Natural killer cell treated with Interleukin-12 subunit alpha and Interleukin-12 subunit beta and Interleukin-15 and Interleukin-18, amount 100 ng/mL, for 72 hours (primary cell): ENCODE measurements around the gene NOC4L. TPM values are rescaled to one million over a fixed set of nuclear protein-coding genes. Genes with fewer than 3 reads are reported as not detected.
A peak's percentile ranks its signal among the peaks of the same experiment; 100 is the strongest.
"Not testable (repeated sequence)": the region's sequence is repeated elsewhere in the genome, so short reads cannot be mapped to it uniquely, and the experiment has no call there.

ENCODE experiments used
- ATAC-seq, 2 donors: fragments of 150-1000 bp; cut with Tn5 transposase in 1 of 2; sonication (Bioruptor Pico), chemical (Tn5 transposase) in 1 of 2; 2 replicates each; pipeline ENCODE4 v1.10.0; 2021
- DNase-seq: peaks from one replicate; pipeline ENCODE4 v3.0.0; 2022; ENCODE audit warnings: low spot score
- H3K27ac Mint-ChIP-seq, 2 donors: 1 replicate in 1 of 2; 2 replicates in 1 of 2; pipeline ENCODE4 v1.8.0; 2022; ENCODE audit warnings: mixed read lengths in 2 of 2, mild to moderate bottlenecking in 1 of 2, moderate library complexity in 1 of 2
- H3K27me3 Mint-ChIP-seq, 2 donors: 1 replicate in 1 of 2; 2 replicates in 1 of 2; pipeline ENCODE4 v1.8.0; 2022; ENCODE audit warnings: mixed read lengths in 2 of 2
- H3K36me3 Mint-ChIP-seq: one replicate; pipeline ENCODE4 v1.8.0; 2022; ENCODE audit warnings: mixed read lengths
- H3K4me1 Mint-ChIP-seq, 2 donors: 1 replicate in 1 of 2; 2 replicates in 1 of 2; pipeline ENCODE4 v1.8.0; 2022; ENCODE audit warnings: low read depth in 2 of 2, mixed read lengths in 2 of 2, mild to moderate bottlenecking in 1 of 2
- H3K4me3 Mint-ChIP-seq: one replicate; pipeline ENCODE4 v1.8.0; 2022; ENCODE audit warnings: mixed read lengths
- H3K9me3 Mint-ChIP-seq: 2 replicates; pipeline ENCODE4 v1.8.0; 2022; ENCODE audit warnings: mixed read lengths
- total RNA-seq, 2 donors: library from RNA; stranded (reverse); gene quantifications; one replicate each; pipeline ENCODE4 v1.2.3, GENCODE V29; 2022

Gene NOC4L
- 10 to 100 TPM; 28.0 to 48.2 TPM for total RNA-seq

- ATAC-seq (peak; percentile 94 to 97), DNase-seq (peak; percentile 96)
- Mint-ChIP-seq H3K4me1 (peaks cover 24% of the 10 kb centered on the region in 2 donors), H3K9me3 (no peaks in the 10 kb centered on the region), H3K4me3 (peak within 1 kb of the TSS; percentile 93), H3K36me3 (no peaks in the 10 kb centered on the region), H3K27me3 (no peaks in the 10 kb centered on the region), H3K27ac (peak within 1 kb of the TSS; percentile 77 to 93)
Observed at GRCh38 chr12:132144115-132144809, at the start of gene NOC4L, which contains the start of gene DDX51. TSS of gene NOC4L (plus strand) at chr12:132144457. CDS start at chr12:132144489, 32 bp downstream. TSS of gene DDX51 (minus strand) at chr12:132144319. CDS start at chr12:132144296, 23 bp downstream.

- H3K27ac Mint-ChIP-seq = peak overlapping the region in 1 of 2 donors; percentile 18
- no peak for ATAC-seq
- H3K9me3 Mint-ChIP-seq = no peaks in the 10 kb centered on the region
- H3K27me3 Mint-ChIP-seq = no peaks in the 10 kb centered on the region
- peaks cover 19% of the 10 kb centered on the region for H3K36me3 Mint-ChIP-seq
- H3K4me3 Mint-ChIP-seq = no peak overlapping the region
- DNase-seq = no peak
- peaks cover 7 to 12% of the 10 kb centered on the region in 2 donors for H3K4me1 Mint-ChIP-seq
Observed at GRCh38 chr12:132095520-132096409, 48.5 kb upstream of the NOC4L start.

- Mint-ChIP-seq H3K4me3 (no peak overlapping the region), H3K27ac (no peak overlapping the region), H3K27me3 (no peaks in the 10 kb centered on the region)
Observed at GRCh38 chr12:132099739-132100138, 44.5 kb upstream of the NOC4L start.

GRCh38 chr12:132100306-132101065 is 43.8 kb upstream of the NOC4L start:
- no peak for ATAC-seq
- Mint-ChIP-seq H3K36me3 (peaks cover 17% of the 10 kb centered on the region), H3K4me3 (no peak overlapping the region), H3K4me1 (peaks cover 6 to 12% of the 10 kb centered on the region in 2 donors), H3K9me3 (no peaks in the 10 kb centered on the region), H3K27me3 (no peaks in the 10 kb centered on the region), H3K27ac (no peak overlapping the region)
- DNase-seq = no peak

More at GRCh38 chr12:132099739-132100138, 44.5 kb upstream of the NOC4L start:
- Mint-ChIP-seq H3K9me3 (no peaks in the 10 kb centered on the region), H3K4me1 (peaks cover 7 to 12% of the 10 kb centered on the region in 2 donors), H3K36me3 (peaks cover 19% of the 10 kb centered on the region)
- ATAC-seq (no peak), DNase-seq (no peak)

- H3K27me3 Mint-ChIP-seq = no peaks in the 10 kb centered on the region
- peaks cover 5% of the 10 kb centered on the region for H3K36me3 Mint-ChIP-seq
- ATAC-seq = no peak
- H3K4me1 Mint-ChIP-seq = peaks cover 0 to 3% of the 10 kb centered on the region in 2 donors
- H3K4me3 Mint-ChIP-seq = no peak overlapping the region
- no peak for DNase-seq
- no peak overlapping the region for H3K27ac Mint-ChIP-seq
- H3K9me3 Mint-ChIP-seq = no peaks in the 10 kb centered on the region
Observed at GRCh38 chr12:132102297-132102696, 42.0 kb upstream of the NOC4L start.

GRCh38 chr12:132103072-132103471 is 41.2 kb upstream of the NOC4L start:
- H3K36me3 Mint-ChIP-seq, H3K27me3 Mint-ChIP-seq, H3K4me3 Mint-ChIP-seq, H3K4me1 Mint-ChIP-seq, ATAC-seq, DNase-seq, H3K9me3 Mint-ChIP-seq, H3K27ac Mint-ChIP-seq: not testable (repeated sequence)

DNA sequence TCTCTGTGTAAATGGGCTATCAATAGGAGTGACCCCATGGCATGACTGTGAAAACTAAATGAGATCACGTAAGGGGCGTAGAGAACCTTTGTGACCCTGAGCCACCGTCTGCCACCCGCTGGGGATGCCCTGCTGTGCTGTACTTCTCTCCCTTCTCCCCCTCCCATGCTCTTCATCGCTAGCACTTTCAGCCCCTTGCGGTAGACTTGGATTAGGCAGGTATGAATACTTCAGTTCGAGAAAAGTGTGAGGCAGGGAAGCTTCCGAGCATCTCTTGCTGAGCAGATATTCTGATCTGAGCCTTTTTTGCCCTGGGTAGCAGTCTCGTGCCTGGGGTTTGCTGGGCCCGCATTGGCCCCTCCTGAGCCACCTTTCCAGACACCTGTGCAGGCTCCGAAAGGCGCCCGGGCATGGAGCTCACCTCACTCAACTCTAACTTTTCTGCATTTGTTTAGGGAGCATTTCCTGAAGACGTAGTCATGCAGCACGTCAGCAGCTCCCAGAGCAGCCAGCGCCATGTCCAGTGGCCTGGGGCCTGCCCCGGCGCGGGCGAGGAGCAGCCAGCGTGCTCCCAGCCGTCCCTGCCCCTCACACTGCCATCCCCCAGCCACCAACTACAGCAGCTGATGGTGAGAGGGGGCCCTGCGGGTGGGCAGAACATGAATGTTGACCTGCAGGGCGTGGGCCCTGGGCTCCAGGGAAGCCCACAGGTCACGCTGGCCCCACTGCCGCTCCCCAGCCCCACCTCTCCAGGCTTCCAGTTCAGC is 40.5 kb upstream of the NOC4L start:
- no peak overlapping the region for H3K4me3 Mint-ChIP-seq
- ATAC-seq (peak in 1 of 2 donors; percentile 9), DNase-seq (no peak)
- no peaks in the 10 kb centered on the region for H3K36me3 Mint-ChIP-seq
- H3K9me3 Mint-ChIP-seq = no peaks in the 10 kb centered on the region
- no peak overlapping the region for H3K27ac Mint-ChIP-seq
- H3K4me1 Mint-ChIP-seq = peaks cover 0 to 5% of the 10 kb centered on the region in 2 donors
- H3K27me3 Mint-ChIP-seq = no peaks in the 10 kb centered on the region

DNA sequence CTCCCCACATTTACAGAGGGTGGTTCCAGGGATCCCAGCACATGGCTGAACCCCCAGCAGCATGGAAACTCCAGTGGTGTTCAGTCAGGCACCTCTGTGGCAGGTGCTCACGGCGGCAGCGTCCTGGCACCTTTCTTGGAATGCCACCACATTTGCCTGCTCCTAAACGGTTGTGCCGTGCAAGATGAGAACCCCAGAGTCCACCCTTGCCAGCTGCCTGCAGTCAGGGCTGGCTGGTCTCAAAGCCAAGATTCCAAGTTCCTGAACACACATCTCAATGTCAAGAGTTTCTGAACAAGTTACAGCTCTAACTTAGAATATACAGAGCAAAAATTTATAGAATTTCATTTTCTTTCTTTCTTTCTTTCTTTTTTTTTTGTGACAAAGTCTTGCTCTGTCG is 38.8 kb upstream of the NOC4L start:
- Mint-ChIP-seq H3K36me3 (no peaks in the 10 kb centered on the region), H3K27ac (no peak overlapping the region), H3K4me3 (no peak overlapping the region), H3K9me3 (no peaks in the 10 kb centered on the region), H3K27me3 (no peaks in the 10 kb centered on the region), H3K4me1 (peaks cover 0 to 3% of the 10 kb centered on the region in 2 donors)
- no peak for DNase-seq
- no peak for ATAC-seq

DNA sequence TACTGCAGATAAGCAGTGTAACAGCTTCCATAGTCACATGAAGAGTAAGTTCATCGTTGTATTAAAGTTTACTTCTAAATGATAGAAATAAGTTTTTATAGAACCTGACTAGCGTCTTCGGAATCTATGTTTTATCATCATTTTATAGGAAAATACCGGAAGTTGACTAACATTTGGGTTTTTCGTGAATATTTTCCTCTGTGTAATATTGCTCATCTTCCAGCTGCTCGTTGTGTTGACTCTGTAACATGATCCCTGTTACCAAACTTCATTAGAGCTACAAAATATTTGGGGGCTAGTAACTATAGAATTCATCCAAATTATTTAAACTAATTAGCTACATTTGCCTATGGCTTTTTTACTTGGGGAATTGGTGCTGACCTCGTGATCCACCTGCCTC is 37.3 kb upstream of the NOC4L start:
- DNase-seq (no peak), ATAC-seq (no peak)
- Mint-ChIP-seq H3K27me3 (no peaks in the 10 kb centered on the region), H3K4me1 (peaks cover 0 to 3% of the 10 kb centered on the region in 2 donors), H3K9me3 (no peaks in the 10 kb centered on the region), H3K4me3 (no peak overlapping the region), H3K36me3 (no peaks in the 10 kb centered on the region), H3K27ac (no peak overlapping the region)

- Mint-ChIP-seq H3K9me3 (no peaks in the 10 kb centered on the region), H3K4me3 (no peak overlapping the region), H3K4me1 (peaks cover 0 to 3% of the 10 kb centered on the region in 2 donors), H3K27ac (no peak overlapping the region), H3K27me3 (no peaks in the 10 kb centered on the region), H3K36me3 (no peaks in the 10 kb centered on the region)
- ATAC-seq (no peak), DNase-seq (no peak)
Observed at GRCh38 chr12:132108211-132108832, 35.9 kb upstream of the NOC4L start.

GRCh38 chr12:132109741-132110140 is 34.5 kb upstream of the NOC4L start:
- no peaks in the 10 kb centered on the region for H3K36me3 Mint-ChIP-seq
- H3K4me1 Mint-ChIP-seq = peaks cover 0 to 4% of the 10 kb centered on the region in 2 donors
- no peak for ATAC-seq
- no peak for DNase-seq
- H3K27me3 Mint-ChIP-seq = no peaks in the 10 kb centered on the region
- no peak overlapping the region for H3K4me3 Mint-ChIP-seq
- H3K9me3 Mint-ChIP-seq = no peaks in the 10 kb centered on the region
- no peak overlapping the region for H3K27ac Mint-ChIP-seq

DNA sequence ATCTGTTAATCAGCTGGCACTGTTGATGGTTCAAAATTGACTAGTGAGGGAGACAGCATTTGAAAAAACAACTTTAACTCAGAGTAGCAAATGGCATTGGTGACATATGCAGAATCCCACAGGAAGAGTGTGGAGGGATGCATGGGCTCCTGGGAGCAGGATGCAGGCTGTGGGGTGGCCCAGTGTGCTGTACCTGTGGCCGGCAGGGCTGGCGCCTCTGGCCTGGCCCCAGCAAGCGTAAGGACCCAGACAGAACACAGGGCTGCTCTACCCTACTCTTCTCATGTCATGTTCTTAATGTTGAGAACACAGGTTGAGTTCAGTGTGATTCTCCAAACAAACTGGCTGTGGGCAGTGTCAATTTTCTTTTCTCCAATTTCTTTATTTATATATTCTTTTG is 33.6 kb upstream of the NOC4L start:
- Mint-ChIP-seq H3K36me3 (no peaks in the 10 kb centered on the region), H3K27me3 (no peaks in the 10 kb centered on the region), H3K4me3 (no peak overlapping the region), H3K27ac (no peak overlapping the region), H3K4me1 (peaks cover 0 to 10% of the 10 kb centered on the region in 2 donors), H3K9me3 (no peaks in the 10 kb centered on the region)
- ATAC-seq (no peak), DNase-seq (no peak)
